MCF 10A (cell line): ENCODE measurements around the gene PKD2L1. TPM values are rescaled to one million over a fixed set of nuclear protein-coding genes. Genes with fewer than 3 reads are reported as not detected.
"Not testable (repeated sequence)": the region's sequence is repeated elsewhere in the genome, so short reads cannot be mapped to it uniquely, and the experiment has no call there.

Experiments used
- BruUV-seq: library from RNA; stranded (reverse); fragments of 400-500 nt; replicated peaks from 2 replicates; lab custom pipeline; 2021; lab: Mats Ljungman, UMichigan
- CTCF ChIA-PET: fragments of 300-600 bp; sonication (Branson Sonifier 250); formaldehyde crosslinking; extraction: SDS; loops from one replicate; lab custom pipeline; 2021; ENCODE audit warnings: antibody characterized with exemption, inconsistent platforms; lab: Yijun Ruan, JAX
- POLR2A ChIA-PET: fragments of 300-600, 350-650 bp; sonication (Branson Sonifier 250); formaldehyde crosslinking; extraction: SDS; loops from one replicate; lab custom pipeline; 2020; ENCODE audit warnings: antibody characterized with exemption, inconsistent platforms; lab: Yijun Ruan, JAX
- DNase-seq: peaks from one replicate; pipeline ENCODE4 v3.0.0-alpha.2; 2018; ENCODE audit not compliant: unreplicated experiment
- H3K27ac Mint-ChIP-seq: one replicate; pipeline ENCODE4 v1.8.0; 2022; ENCODE audit warnings: mild to moderate bottlenecking, low read depth, mixed read lengths; ENCODE audit not compliant: unreplicated experiment
- H3K27me3 Mint-ChIP-seq: one replicate; pipeline ENCODE4 v1.8.0; 2022; ENCODE audit warnings: mixed read lengths; ENCODE audit not compliant: insufficient read depth, unreplicated experiment
- H3K36me3 Mint-ChIP-seq: one replicate; pipeline ENCODE4 v1.8.0; 2022; ENCODE audit warnings: mild to moderate bottlenecking, moderate library complexity, mixed read lengths; ENCODE audit not compliant: insufficient read depth, unreplicated experiment
- H3K4me1 Mint-ChIP-seq: one replicate; pipeline ENCODE4 v1.8.0; 2022; ENCODE audit warnings: mixed read lengths; ENCODE audit not compliant: insufficient read depth, unreplicated experiment
- H3K4me3 Mint-ChIP-seq: one replicate; pipeline ENCODE4 v1.8.0; 2022; ENCODE audit warnings: mild to moderate bottlenecking, moderate library complexity, mixed read lengths; ENCODE audit not compliant: unreplicated experiment
- H3K9me3 Mint-ChIP-seq: one replicate; pipeline ENCODE4 v1.8.0; 2022; ENCODE audit warnings: mixed read lengths; ENCODE audit not compliant: unreplicated experiment
- intact Hi-C: fragments of 100-400 bp; cut with micrococcal nuclease; formaldehyde crosslinking; loops from 2 replicates; pipeline ENCODE4 v1.14.1; 2022
- total RNA-seq: library from RNA; stranded (reverse); gene quantifications from 2 replicates; pipeline ENCODE4 v1.2.3, GENCODE V29; 2022
- TF ChIP-seq, protein P1 (sequence below): fragments of 200-600 bp; IDR thresholded peaks from one replicate; pipeline ENCODE4 v1.8.0; 2022; ENCODE audit warnings: antibody characterized with exemption, mild to moderate bottlenecking; ENCODE audit not compliant: unreplicated experiment

Gene PKD2L1
- total RNA-seq, 1 experiment from 2014 or later: not detected

DNA sequence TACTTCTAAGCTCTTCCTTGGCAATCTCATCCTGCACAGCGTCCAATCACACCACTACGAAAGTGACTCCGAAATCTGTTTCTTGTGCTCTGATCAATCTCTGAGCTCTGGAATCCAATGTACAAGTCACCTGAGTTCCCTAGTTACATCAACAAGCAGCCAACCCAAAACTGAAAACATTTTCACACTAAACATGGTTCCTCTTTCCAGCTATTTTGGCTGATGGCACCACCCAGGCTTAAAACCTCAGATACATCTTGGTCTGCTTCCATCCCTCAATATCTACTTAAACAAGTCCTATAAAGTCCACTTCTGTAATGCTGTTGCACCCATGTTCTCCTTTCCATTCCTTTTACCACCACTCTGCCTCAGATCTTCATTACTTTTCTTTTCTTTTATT is 47.1 kb downstream of the PKD2L1 start:
- peaks cover 54% of the 10 kb centered on the region for H3K36me3 Mint-ChIP-seq
- no peak overlapping the region for H3K4me3 Mint-ChIP-seq
- no peaks in the 10 kb centered on the region for H3K27me3 Mint-ChIP-seq
- intact Hi-C loops: no loop called here
- BruUV-seq: no TSS peak
- TF ChIP-seq, protein P1, sequence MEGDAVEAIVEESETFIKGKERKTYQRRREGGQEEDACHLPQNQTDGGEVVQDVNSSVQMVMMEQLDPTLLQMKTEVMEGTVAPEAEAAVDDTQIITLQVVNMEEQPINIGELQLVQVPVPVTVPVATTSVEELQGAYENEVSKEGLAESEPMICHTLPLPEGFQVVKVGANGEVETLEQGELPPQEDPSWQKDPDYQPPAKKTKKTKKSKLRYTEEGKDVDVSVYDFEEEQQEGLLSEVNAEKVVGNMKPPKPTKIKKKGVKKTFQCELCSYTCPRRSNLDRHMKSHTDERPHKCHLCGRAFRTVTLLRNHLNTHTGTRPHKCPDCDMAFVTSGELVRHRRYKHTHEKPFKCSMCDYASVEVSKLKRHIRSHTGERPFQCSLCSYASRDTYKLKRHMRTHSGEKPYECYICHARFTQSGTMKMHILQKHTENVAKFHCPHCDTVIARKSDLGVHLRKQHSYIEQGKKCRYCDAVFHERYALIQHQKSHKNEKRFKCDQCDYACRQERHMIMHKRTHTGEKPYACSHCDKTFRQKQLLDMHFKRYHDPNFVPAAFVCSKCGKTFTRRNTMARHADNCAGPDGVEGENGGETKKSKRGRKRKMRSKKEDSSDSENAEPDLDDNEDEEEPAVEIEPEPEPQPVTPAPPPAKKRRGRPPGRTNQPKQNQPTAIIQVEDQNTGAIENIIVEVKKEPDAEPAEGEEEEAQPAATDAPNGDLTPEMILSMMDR: no peak
- CTCF ChIA-PET: interaction anchor here (0.6 kb wide), 3 partner anchors 69 to 1883 kb away, joined by 3 read pairs; no protein-coding TSS in a partner anchor
- H3K9me3 Mint-ChIP-seq: no peaks in the 10 kb centered on the region
- no peak for DNase-seq
- H3K4me1 Mint-ChIP-seq: peaks cover 27% of the 10 kb centered on the region
- no peak overlapping the region for H3K27ac Mint-ChIP-seq
- POLR2A ChIA-PET: interaction anchor here (1.0 kb wide), 1 partner anchor 20 kb away, joined by 3 read pairs; no protein-coding TSS in a partner anchor

DNA sequence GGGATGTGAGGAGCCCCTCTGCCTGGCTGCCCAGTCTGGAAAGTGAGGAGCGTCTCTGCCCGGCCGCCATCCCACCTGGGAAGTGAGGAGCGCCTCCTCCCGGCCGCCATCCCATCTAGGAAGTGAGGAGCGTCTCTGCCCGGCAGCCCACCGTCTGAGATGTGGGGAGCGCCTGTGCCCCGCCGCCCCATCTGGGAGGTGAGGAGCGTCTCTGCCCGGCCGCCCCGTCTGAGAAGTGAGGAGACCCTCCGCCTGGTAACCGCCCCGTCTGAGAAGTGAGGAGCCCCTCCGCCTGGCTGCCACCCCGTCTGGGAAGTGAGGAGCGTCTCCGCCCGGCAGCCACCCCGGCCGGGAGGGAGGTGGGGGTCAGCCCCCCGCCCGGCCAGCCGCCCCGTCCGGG is 53.1 kb downstream of the PKD2L1 start:
- peaks cover 64% of the 10 kb centered on the region for H3K36me3 Mint-ChIP-seq
- H3K9me3 Mint-ChIP-seq, BruUV-seq, POLR2A ChIA-PET, CTCF ChIA-PET, H3K4me1 Mint-ChIP-seq, DNase-seq, H3K27me3 Mint-ChIP-seq, intact Hi-C loops, H3K4me3 Mint-ChIP-seq, H3K27ac Mint-ChIP-seq: not testable (repeated sequence)

DNA sequence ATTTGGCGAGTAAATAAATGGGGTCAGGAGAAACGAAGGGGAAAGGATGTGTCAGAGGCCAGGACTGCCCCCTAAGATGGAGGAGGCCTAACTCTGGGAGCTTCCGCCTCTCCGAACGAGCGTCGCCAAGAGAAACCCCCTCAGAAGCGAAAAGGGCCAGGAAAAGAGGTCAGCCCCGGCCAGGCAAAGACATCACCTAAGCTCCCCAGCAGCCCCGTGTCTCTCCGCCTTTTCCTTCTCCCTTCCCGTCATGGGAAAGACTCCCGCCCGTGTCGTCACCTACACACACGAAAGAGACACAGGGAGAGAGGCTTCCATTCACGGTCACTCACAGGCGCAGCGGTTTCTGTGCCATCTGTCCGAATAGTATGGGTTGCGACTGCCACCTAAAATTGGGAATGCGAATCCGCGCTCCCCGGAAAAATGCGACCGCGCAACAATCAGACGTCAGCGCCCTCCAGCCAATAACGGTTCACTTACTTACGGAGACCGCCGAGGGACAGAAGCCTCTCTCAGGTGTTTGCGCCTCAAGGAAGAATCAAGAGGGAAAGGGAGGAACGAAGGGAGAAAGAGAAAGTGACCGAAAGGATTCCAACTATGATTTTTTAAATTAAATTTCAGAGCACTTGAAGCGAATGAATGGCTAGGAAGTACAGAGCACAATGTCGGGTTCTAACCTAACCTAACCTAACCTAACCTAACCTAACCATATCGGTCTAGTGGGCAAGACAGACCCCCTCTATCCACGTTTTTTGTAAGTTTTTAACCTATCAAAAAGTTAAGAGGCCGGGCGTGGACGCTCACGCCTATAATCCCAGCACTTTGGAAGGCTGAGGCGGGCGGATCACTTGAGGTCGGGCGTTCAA is 62.6 kb downstream of the PKD2L1 start, which contains the start of gene CWF19L1:
Gene CWF19L1, minus strand, starts transcription at position 400 of the 866 bp plus-strand sequence. Its CDS starts 45 bp downstream, at position 355.
- peaks cover 13% of the 10 kb centered on the region for H3K36me3 Mint-ChIP-seq
- H3K9me3 Mint-ChIP-seq: no peaks in the 10 kb centered on the region
- peaks cover 5% of the 10 kb centered on the region for H3K4me1 Mint-ChIP-seq
- TSS peak; percentile 62 for BruUV-seq
- H3K4me3 Mint-ChIP-seq: peak within 1 kb of the TSS; percentile 99
- peak within 1 kb of the TSS; percentile 99 for H3K27ac Mint-ChIP-seq
- ChIA-PET POLR2A (interaction anchor here (0.6 to 1.2 kb wide), 8 partner anchors 11 to 535 kb away, joined by 3 to 10 read pairs (median 3); partner anchors contain the start of genes BLOC1S2, COX15 and CUTC), CTCF (interaction anchor here (1.0 kb wide), 1 partner anchor 17 kb away, joined by 3 read pairs; no protein-coding TSS in a partner anchor)
- intact Hi-C loops: no loop called here
- no peaks in the 10 kb centered on the region for H3K27me3 Mint-ChIP-seq
- DNase-seq: peak; percentile 89
- TF ChIP-seq, protein P1: no peak

DNA sequence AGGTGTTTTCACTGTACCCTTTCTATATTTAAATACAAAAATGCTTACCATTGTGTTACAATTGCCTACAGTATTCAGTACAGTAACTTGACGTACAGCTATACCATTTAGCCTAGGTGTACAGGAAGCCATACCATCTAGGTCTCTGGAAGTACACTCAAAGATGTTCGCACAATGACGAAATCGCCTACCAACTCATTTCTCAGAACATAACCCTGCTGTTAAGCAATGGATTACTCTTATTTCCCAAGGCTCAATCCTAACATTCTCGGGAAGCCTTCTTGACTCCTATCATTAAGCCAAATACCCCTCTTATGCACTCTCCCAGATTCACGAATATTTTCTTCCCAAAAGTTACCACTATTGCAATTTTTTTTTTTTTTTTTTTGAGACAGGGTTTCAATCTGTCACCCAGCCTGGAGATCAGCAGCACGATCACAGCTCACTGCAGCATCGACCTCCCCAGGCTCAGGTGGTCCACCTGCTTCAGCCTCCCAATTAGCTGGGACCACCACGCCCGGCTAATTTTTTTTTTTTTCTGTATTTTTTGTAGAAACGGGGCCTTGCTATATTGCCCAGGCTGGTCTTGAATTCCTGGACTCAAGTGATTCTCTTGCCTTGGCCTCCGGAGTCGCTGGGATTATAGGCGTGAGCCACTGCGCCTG is 64.1 kb downstream of the PKD2L1 start:
- Mint-ChIP-seq H3K4me1 (peaks cover 10% of the 10 kb centered on the region), H3K4me3 (peak overlapping the region; percentile 53), H3K36me3 (peaks cover 20% of the 10 kb centered on the region), H3K27me3 (no peaks in the 10 kb centered on the region), H3K9me3 (no peaks in the 10 kb centered on the region), H3K27ac (no peak overlapping the region)
- TF ChIP-seq, protein P1: no peak
- ChIA-PET POLR2A (interaction anchor here (1.2 kb wide), 1 partner anchor 20 kb away, joined by 10 read pairs; the partner anchor contains the start of gene BLOC1S2), CTCF (interaction anchor here (0.6 to 0.9 kb wide), 2 partner anchors 130 to 221 kb away, joined by 3 to 4 read pairs; no protein-coding TSS in a partner anchor)
- BruUV-seq: no TSS peak
- intact Hi-C loops: no loop called here
- peak; percentile 46 for DNase-seq
